H1 (cell line): Measurements from ENCODE around the gene SLC6A12. TPM values are rescaled to one million over a fixed set of nuclear protein-coding genes. Genes with fewer than 3 reads are reported as not detected.

ENCODE experiments used
- CTCF ChIA-PET: fragments of 300-600 bp; sonication (Branson Sonifier 250); formaldehyde crosslinking; loops from one replicate; lab custom pipeline; 2021; ENCODE audit not compliant: partially characterized antibody; lab: Charles Lee
- POLR2A ChIA-PET: fragments of 300-600 bp; sonication (Branson Sonifier 250); formaldehyde crosslinking; loops from one replicate; lab custom pipeline; 2021; ENCODE audit warnings: inconsistent platforms; ENCODE audit not compliant: partially characterized antibody; lab: Charles Lee
- DNase-seq, 2 experiments: peaks; one replicate each; pipeline versions ENCODE4 v3.0.0 to v3.0.0-alpha.2; 2010 to 2022; ENCODE audit warnings: low spot score in 2 of 2, low read depth in 1 of 2, mixed read lengths in 1 of 2
- FAIRE-seq: peaks from 2 replicates; lab custom pipeline; 2011; peaks lifted over from hg19 to GRCh38; lab: Jason Lieb, UNC
- H2AFZ ChIP-seq: 2 replicates; pipeline ENCODE4 v1.8.1; 2012; ENCODE audit warnings: low read length, inconsistent platforms
- H2AK5ac ChIP-seq: 2 replicates; pipeline ENCODE4 v1.6.1; 2013; ENCODE audit warnings: low read depth, low read length
- H2BK120ac ChIP-seq: replicated peaks from 2 replicates; pipeline ENCODE3; 2013; ENCODE audit warnings: low read depth, low read length, inconsistent platforms
- H2BK12ac ChIP-seq: 2 replicates; pipeline ENCODE4 v1.6.1; 2013; ENCODE audit warnings: low read depth, low read length
- H2BK15ac ChIP-seq: 2 replicates; pipeline ENCODE4 v1.6.1; 2013; ENCODE audit warnings: low read length
- H2BK20ac ChIP-seq: 2 replicates; pipeline ENCODE4 v1.6.1; 2013; ENCODE audit warnings: low read length
- H2BK5ac ChIP-seq: 2 replicates; pipeline ENCODE4 v1.6.1; 2013; ENCODE audit warnings: low read depth, low read length
- H3K14ac ChIP-seq: 2 replicates; pipeline ENCODE4 v1.6.1; 2013; ENCODE audit warnings: inconsistent platforms; ENCODE audit not compliant: insufficient read length
- H3K18ac ChIP-seq: 2 replicates; pipeline ENCODE4 v1.6.1; 2013; ENCODE audit warnings: low read length; ENCODE audit errors: extremely low read depth
- H3K23ac ChIP-seq: 2 replicates; pipeline ENCODE4 v1.6.1; 2013; ENCODE audit warnings: inconsistent platforms; ENCODE audit not compliant: insufficient read length
- H3K23me2 ChIP-seq: 2 replicates; pipeline ENCODE4 v1.6.1; 2013; ENCODE audit warnings: low read depth, low read length
- H3K27ac ChIP-seq: 2 replicates; pipeline ENCODE4 v1.6.1; 2011; ENCODE audit warnings: low read depth, low read length, inconsistent platforms
- H3K27me3 ChIP-seq, 4 experiments: replicated peaks in 1 of 4; 1 replicate in 1 of 4; 2 replicates in 3 of 4; pipeline versions ENCODE4 v1.6.1 to v1.8.1; 2011 to 2013; ENCODE audit warnings: low read length in 3 of 4, mild to moderate bottlenecking in 3 of 4, inconsistent platforms in 2 of 4, mixed read lengths in 2 of 4, moderate library complexity in 1 of 4; ENCODE audit not compliant: control insufficient read depth in 3 of 4, insufficient read depth in 3 of 4; ENCODE audit errors: extremely low read depth in 1 of 4
- H3K36me3 ChIP-seq, 4 experiments: 2 replicates each; pipeline versions ENCODE4 v1.6.1 to v1.8.1; 2011 to 2013; ENCODE audit warnings: mild to moderate bottlenecking in 4 of 4, low read length in 3 of 4, moderate library complexity in 2 of 4, control low read depth in 1 of 4, inconsistent platforms in 1 of 4; ENCODE audit not compliant: insufficient read depth in 4 of 4, control insufficient read depth in 2 of 4
- H3K4ac ChIP-seq: replicated peaks from 2 replicates; pipeline ENCODE3; 2013; ENCODE audit warnings: low read length, low read depth, mixed read lengths, inconsistent platforms; ENCODE audit not compliant: insufficient read length
- H3K4me1 ChIP-seq, 4 experiments: replicated peaks in 1 of 4; 1 replicate in 1 of 4; 2 replicates in 3 of 4; pipeline versions ENCODE4 v1.6.1 to v1.8.1; 2011 to 2013; ENCODE audit warnings: low read length in 3 of 4, inconsistent platforms in 2 of 4, mixed read lengths in 1 of 4; ENCODE audit not compliant: insufficient read depth in 4 of 4, control insufficient read depth in 3 of 4
- H3K4me2 ChIP-seq, 2 experiments: 2 replicates each; pipeline versions ENCODE4 v1.6.1 to v1.8.1; 2011 to 2013; ENCODE audit warnings: low read depth in 2 of 2, low read length in 2 of 2, control low read depth in 1 of 2, inconsistent platforms in 1 of 2, mild to moderate bottlenecking in 1 of 2; ENCODE audit not compliant: insufficient read depth in 1 of 2
- H3K4me3 ChIP-seq, 4 experiments: fragments of 200-600, 300-600 bp in 1 of 4; sonication (generic), shearing (Covaris generic), sonication (Bioruptor Twin) in 1 of 4; 2 replicates each; pipeline versions ENCODE4 v1.5.1 to v1.8.1; 2011 to 2016; ENCODE audit warnings: low read length in 4 of 4, low read depth in 3 of 4, control low read depth in 2 of 4, inconsistent platforms in 2 of 4, mild to moderate bottlenecking in 2 of 4, mixed read lengths in 1 of 4, moderate library complexity in 1 of 4; ENCODE audit not compliant: insufficient read depth in 2 of 4; ENCODE audit errors: extremely low read depth in 1 of 4
- H3K56ac ChIP-seq: replicated peaks from 2 replicates; pipeline ENCODE3; 2013; ENCODE audit warnings: low read depth, mild to moderate bottlenecking, mixed read lengths, low read length, inconsistent platforms; ENCODE audit not compliant: insufficient read length
- H3K79me1 ChIP-seq: 2 replicates; pipeline ENCODE4 v1.6.1; 2013; ENCODE audit warnings: low read depth, low read length, control low read depth
- H3K79me2 ChIP-seq, 2 experiments: 2 replicates each; pipeline versions ENCODE4 v1.6.1 to v1.8.1; 2012 to 2013; ENCODE audit warnings: low read length in 2 of 2, mild to moderate bottlenecking in 2 of 2, inconsistent platforms in 1 of 2; ENCODE audit not compliant: insufficient read depth in 2 of 2, control insufficient read depth in 1 of 2
- H3K9ac ChIP-seq, 4 experiments: replicated peaks in 1 of 4; 1 replicate in 1 of 4; 2 replicates in 3 of 4; pipeline versions ENCODE4 v1.6.1 to v1.8.1; 2011 to 2013; ENCODE audit warnings: low read depth in 3 of 4, low read length in 3 of 4, control low read depth in 2 of 4, mild to moderate bottlenecking in 2 of 4, moderate library complexity in 2 of 4, inconsistent platforms in 1 of 4; ENCODE audit errors: extremely low read depth in 1 of 4
- H3K9me3 ChIP-seq, 2 experiments: 2 replicates each; pipeline versions ENCODE4 v1.6.1 to v1.8.1; 2012 to 2013; ENCODE audit warnings: mild to moderate bottlenecking in 2 of 2, moderate library complexity in 2 of 2, control low read depth in 1 of 2, inconsistent platforms in 1 of 2, low read depth in 1 of 2, low read length in 1 of 2, mixed read lengths in 1 of 2; ENCODE audit not compliant: insufficient read depth in 2 of 2
- H4K20me1 ChIP-seq, 2 experiments: replicated peaks in 1 of 2; 2 replicates each; pipeline versions ENCODE3 to v1.8.1; 2011 to 2013; ENCODE audit warnings: inconsistent platforms in 2 of 2, low read length in 2 of 2, mild to moderate bottlenecking in 1 of 2; ENCODE audit not compliant: insufficient read depth in 2 of 2, control insufficient read depth in 1 of 2
- H4K5ac ChIP-seq: 2 replicates; pipeline ENCODE4 v1.6.1; 2013; ENCODE audit warnings: low read length, low read depth, mixed read lengths, inconsistent platforms; ENCODE audit not compliant: insufficient read length
- H4K8ac ChIP-seq: 2 replicates; pipeline ENCODE4 v1.8.0; 2013; ENCODE audit warnings: mild to moderate bottlenecking, moderate library complexity, low read length, inconsistent platforms; ENCODE audit not compliant: insufficient read depth; ENCODE audit errors: extremely low read depth
- H4K91ac ChIP-seq: replicated peaks from 2 replicates; pipeline ENCODE3; 2013; ENCODE audit warnings: low read length, mixed read lengths, inconsistent platforms; ENCODE audit not compliant: insufficient read length
- CEBPB ChIP-seq: IDR thresholded peaks from 2 replicates; pipeline ENCODE4 v1.6.1; 2012; ENCODE audit warnings: low read depth, low read length
- NRF1 ChIP-seq: IDR thresholded peaks from 2 replicates; pipeline ENCODE4 v1.6.1; 2011; ENCODE audit warnings: mild to moderate bottlenecking, low read depth, low read length, improper control_type of control experiment
- RBBP5 ChIP-seq: IDR thresholded peaks from 2 replicates; pipeline ENCODE4 v1.7.1; 2012; ENCODE audit warnings: low read depth, mild to moderate bottlenecking, inconsistent platforms, low read length, moderate library complexity, borderline replicate concordance
- SP2 ChIP-seq: IDR thresholded peaks from 2 replicates; pipeline ENCODE4 v1.6.1; 2012; ENCODE audit warnings: mild to moderate bottlenecking, low read length, inconsistent platforms
- SUZ12 ChIP-seq: fragments of 200-600 bp; sonication (generic); IDR thresholded peaks from 2 replicates; pipeline ENCODE4 v1.6.1; 2012; ENCODE audit warnings: mild to moderate bottlenecking, inconsistent platforms, low read length, moderate library complexity, mixed read lengths
- TCF12 ChIP-seq: IDR thresholded peaks from 2 replicates; pipeline ENCODE4 v1.6.1; 2011; ENCODE audit warnings: low read depth, mild to moderate bottlenecking, low read length
- WGBS, 2 experiments: shearing (Covaris generic) in 1 of 2; methylation state at CpG; one replicate each; pipeline versions ENCODE4 v1.1.6 to v1.1.7; 2013 to 2015; ENCODE audit warnings: low lambda C conversion rate in 2 of 2, mixed read lengths in 2 of 2, inconsistent platforms in 1 of 2, low coverage in 1 of 2, missing lambda C conversion rate in 1 of 2; ENCODE audit not compliant: insufficient replicate concordance in 2 of 2, insufficient coverage in 1 of 2, insufficient read length in 1 of 2; ENCODE audit errors: extremely low coverage in 1 of 2, missing lambda C conversion rate in 1 of 2; 5-methylcytosine and 5-hydroxymethylcytosine counted together
- polyA plus RNA-seq, 7 experiments: library from polyadenylated mRNA; depleted of rRNA in 3 of 7; stranded (reverse) in 5 of 7; unstranded in 2 of 7; fragments of >200 nt in 5 of 7; fragments of 200-250 nt in 2 of 7; gene quantifications; 1 replicate in 5 of 7; 2 replicates in 1 of 7; 4 replicates in 1 of 7; pipeline versions ENCODE4 v1.2.1 to v1.2.3, GENCODE V29; 2011 to 2013; ENCODE audit warnings: missing spikeins in 2 of 7, mixed read lengths in 2 of 7
- total RNA-seq: library from RNA; stranded (reverse); fragmentation: NEBNext Ultra II Directional; extraction: Animal tissue kit (Norgen Biotek cat#: 25700); gene quantifications from 2 replicates; pipeline ENCODE4 v1.2.1, GENCODE V29; 2021
- TF ChIP-seq, protein P1 (sequence below): IDR thresholded peaks from 2 replicates; pipeline ENCODE4 v1.6.1; 2012; ENCODE audit warnings: inconsistent platforms

The SLC6A12 gene
- total and polyA plus RNA-seq, 2 of the 8 experiments (the other 6 are each of a cell fraction or from before 2014, with no cell fraction given) = 0.70 to 1.1 TPM

DNA sequence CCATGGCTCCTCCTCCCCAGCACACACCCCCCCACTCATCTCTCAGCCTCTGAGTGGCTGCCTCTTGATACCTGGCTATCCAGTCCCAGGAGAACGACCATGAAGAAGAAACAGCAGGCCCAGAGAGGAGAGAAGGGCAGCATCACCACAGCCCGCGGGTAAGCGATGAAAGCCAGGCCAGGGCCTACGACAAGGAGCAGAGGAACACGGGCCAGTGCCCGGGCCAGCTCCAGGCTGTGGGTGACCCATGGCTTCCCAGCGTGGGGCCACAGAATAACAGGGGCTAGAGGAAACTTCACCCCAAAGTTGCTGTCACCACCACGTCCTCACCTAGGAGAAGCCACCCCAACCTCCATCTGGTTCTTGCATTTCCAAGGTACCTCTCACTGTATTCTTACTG lies 10.4 kb upstream of the SLC6A12 start:
- Histone ChIP-seq H3K4me2 (no peak overlapping the region), H2AK5ac (no peak overlapping the region), H3K4me3 (no peak overlapping the region), H2AFZ (no peak overlapping the region), H3K79me1 (no peaks in the 10 kb centered on the region), H2BK15ac (no peak overlapping the region), H2BK5ac (no peak overlapping the region), H3K9ac (no peak overlapping the region), H4K91ac (no peak overlapping the region), H4K8ac (no peak overlapping the region), H3K18ac (no peak overlapping the region), H3K14ac (no peak overlapping the region), H4K5ac (no peak overlapping the region), H2BK20ac (no peak overlapping the region), H3K4ac (no peak overlapping the region), H3K9me3 (no peaks in the 10 kb centered on the region), H4K20me1 (no peaks in the 10 kb centered on the region), H2BK120ac (no peak overlapping the region), H3K36me3 (no peaks in the 10 kb centered on the region), H3K79me2 (no peaks in the 10 kb centered on the region), H3K23me2 (0 out of 2 replicates have a peak, but pooled peaks cover 2% of the 10 kb centered on the region), H2BK12ac (no peak overlapping the region), H3K56ac (no peak overlapping the region), H3K4me1 (peaks cover 0 to 11% (median 9%) of the 10 kb centered on the region in 4 experiments; a peak in 6 of 7 replicates), H3K27ac (no peak overlapping the region), H3K27me3 (peaks cover 0 to 2% (median 0%) of the 10 kb centered on the region in 4 experiments; a peak in 2 of 7 replicates), H3K23ac (no peak overlapping the region)
- CTCF ChIA-PET = interaction anchor here (0.6 to 5.5 kb wide), 10 partner anchors 9 to 580 kb away, joined by 3 to 28 read pairs (median 4); no protein-coding TSS in a partner anchor
- POLR2A ChIA-PET = no interaction called here
- no peak for DNase-seq
- 83% methylated on average over 8 of the region's 9 CpGs; no CpG with 5 or more reads in 1 of the 2 experiments for WGBS, 2 experiments
- FAIRE-seq = no peak
- no peak for TF ChIP-seq TCF12
- no peak for TF ChIP-seq CEBPB
- no peak for TF ChIP-seq RBBP5
- no peak for TF ChIP-seq NRF1
- no peak for TF ChIP-seq SP2
- TF ChIP-seq, protein P1, sequence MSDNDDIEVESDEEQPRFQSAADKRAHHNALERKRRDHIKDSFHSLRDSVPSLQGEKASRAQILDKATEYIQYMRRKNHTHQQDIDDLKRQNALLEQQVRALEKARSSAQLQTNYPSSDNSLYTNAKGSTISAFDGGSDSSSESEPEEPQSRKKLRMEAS = no peak
- no peak for TF ChIP-seq SUZ12
